OCI-LY3 (cell line): ENCODE measurements around the gene TRDMT1.

ENCODE experiments used
- H2AFZ ChIP-seq: fragments of 200-600, 300-600 bp; shearing (Covaris generic); 2 replicates; pipeline ENCODE4 v1.6.0; 2014; ENCODE audit warnings: antibody characterized with exemption, low read depth, low read length
- H3K27ac ChIP-seq: fragments of 200-600, 300-600 bp; sonication (generic); 2 replicates; pipeline ENCODE4 v1.5.1; 2014; ENCODE audit warnings: mild to moderate bottlenecking, low read length, moderate library complexity, mixed read lengths
- H3K27me3 ChIP-seq: fragments of 200-600, 300-600 bp; sonication (generic); 2 replicates; pipeline ENCODE4 v1.6.1; 2014; ENCODE audit warnings: low read depth, low read length, mixed read lengths
- H3K36me3 ChIP-seq: fragments of 200-600, 300-600 bp; sonication (generic); replicated peaks from 2 replicates; pipeline ENCODE3; 2014; ENCODE audit warnings: low read depth, low read length, mixed read lengths
- H3K4me1 ChIP-seq: fragments of 300-600, 200-600 bp; sonication (generic); 2 replicates; pipeline ENCODE4 v1.6.1; 2014; ENCODE audit warnings: low read length, mixed read lengths
- H3K4me2 ChIP-seq: fragments of 200-600, 300-600 bp; sonication (generic); 2 replicates; pipeline ENCODE4 v1.6.1; 2014; ENCODE audit warnings: low read length, mixed read lengths
- H3K4me3 ChIP-seq: fragments of 300-600, 200-600 bp; sonication (generic); 2 replicates; pipeline ENCODE4 v1.5.1; 2014; ENCODE audit warnings: antibody characterized with exemption, mild to moderate bottlenecking, low read length, moderate library complexity
- H3K79me2 ChIP-seq: fragments of 300-600, 200-600 bp; shearing (Covaris generic); 2 replicates; pipeline ENCODE4 v1.6.1; 2014; ENCODE audit warnings: mild to moderate bottlenecking, low read length, mixed read lengths
- H3K9ac ChIP-seq: fragments of 300-600, 200-600 bp; shearing (Covaris generic); 2 replicates; pipeline ENCODE4 v1.6.0; 2014; ENCODE audit warnings: mild to moderate bottlenecking, low read length, moderate library complexity
- H3K9me3 ChIP-seq: fragments of 200-600, 300-600 bp; shearing (Covaris generic); 2 replicates; pipeline ENCODE4 v1.6.1; 2014; ENCODE audit warnings: low read length, mixed read lengths; ENCODE audit not compliant: insufficient read depth
- H4K20me1 ChIP-seq: fragments of 200-600, 300-600 bp; sonication (generic); 2 replicates; pipeline ENCODE4 v1.6.1; 2016; ENCODE audit warnings: low read length, mixed read lengths; ENCODE audit not compliant: insufficient read depth
- CTCF ChIP-seq: fragments of 200-600, 300-600 bp; sonication (generic); IDR thresholded peaks from 2 replicates; pipeline ENCODE4 v1.5.1; 2014; ENCODE audit warnings: antibody characterized with exemption, low read length, low read depth
- EZH2phosphoT487 ChIP-seq: fragments of 200-600 bp; shearing (Covaris generic); IDR thresholded peaks from 2 replicates; pipeline ENCODE4 v1.6.1; 2018; ENCODE audit warnings: antibody characterized with exemption, mixed run types, low read depth

TRDMT1 gene

GRCh38 chr10:17220652-17221100 lies 19.2 kb upstream of the TRDMT1 start:
- Histone ChIP-seq H3K27ac (no peak overlapping the region), H3K4me2 (no peak overlapping the region), H4K20me1 (no peaks in the 10 kb centered on the region), H3K4me3 (no peak overlapping the region), H3K27me3 (no peaks in the 10 kb centered on the region), H3K9me3 (no peaks in the 10 kb centered on the region), H3K4me1 (peaks cover 19% of the 10 kb centered on the region), H2AFZ (no peak overlapping the region), H3K9ac (no peak overlapping the region), H3K36me3 (no peaks in the 10 kb centered on the region), H3K79me2 (no peaks in the 10 kb centered on the region)
- TF ChIP-seq CTCF, result no peak
- TF ChIP-seq EZH2phosphoT487, result no peak

- Histone ChIP-seq H3K4me1 (peaks cover 25% of the 10 kb centered on the region), H3K4me3 (no peak overlapping the region), H3K4me2 (no peak overlapping the region), H4K20me1 (no peaks in the 10 kb centered on the region), H3K9ac (no peak overlapping the region), H3K79me2 (no peaks in the 10 kb centered on the region), H3K27ac (no peak overlapping the region), H3K27me3 (no peaks in the 10 kb centered on the region), H2AFZ (no peak overlapping the region), H3K9me3 (no peaks in the 10 kb centered on the region), H3K36me3 (no peaks in the 10 kb centered on the region)
- TF ChIP-seq CTCF (no peak), EZH2phosphoT487 (no peak)
Measured at GRCh38 chr10:17219024-17219423, 17.6 kb upstream of the TRDMT1 start.

- Histone ChIP-seq H3K9ac (no peak overlapping the region), H3K4me3 (no peak overlapping the region), H3K27me3 (no peaks in the 10 kb centered on the region), H3K4me1 (peaks cover 25% of the 10 kb centered on the region), H3K27ac (no peak overlapping the region), H4K20me1 (no peaks in the 10 kb centered on the region), H3K9me3 (no peaks in the 10 kb centered on the region), H3K79me2 (no peaks in the 10 kb centered on the region), H2AFZ (no peak overlapping the region), H3K36me3 (no peaks in the 10 kb centered on the region), H3K4me2 (no peak overlapping the region)
- TF ChIP-seq EZH2phosphoT487 (no peak), CTCF (no peak)
Measured at GRCh38 chr10:17217631-17218232, 16.3 kb upstream of the TRDMT1 start.

GRCh38 chr10:17216901-17217395 lies 15.5 kb upstream of the TRDMT1 start:
- Histone ChIP-seq H3K4me2 (peak overlapping the region; percentile 72), H2AFZ (no peak overlapping the region), H3K36me3 (no peaks in the 10 kb centered on the region), H3K4me1 (peaks cover 25% of the 10 kb centered on the region), H3K9ac (peak overlapping the region; percentile 44; the same call in 1 of the 2 replicates), H3K27ac (peak overlapping the region; percentile 91), H3K9me3 (no peaks in the 10 kb centered on the region), H3K79me2 (no peaks in the 10 kb centered on the region), H3K27me3 (no peaks in the 10 kb centered on the region), H4K20me1 (no peaks in the 10 kb centered on the region), H3K4me3 (0 out of 2 replicates have a peak overlapping the region, but pooled peaks have one; percentile 38)
- TF ChIP-seq CTCF (no peak), EZH2phosphoT487 (no peak)
